Measurements from ENCODE around the gene RXRB. TPM values are rescaled to one million over a fixed set of nuclear protein-coding genes. Genes with fewer than 3 reads are reported as not detected.

RXRB gene
- total RNA-seq, 2 experiments from 2014 or later: 43.8 to 44.2 TPM

GRCh38 chr6:33213989-33214335 lies 13.5 kb upstream of the RXRB start:
- CTCF ChIA-PET: interaction anchor here (0.6 kb wide), 1 partner anchor 120 kb away, joined by 3 read pairs; no protein-coding TSS in a partner anchor
- POLR2A ChIA-PET: no interaction called here

- POLR2A ChIA-PET: no interaction called here
- CTCF ChIA-PET: interaction anchor here (0.6 to 1.2 kb wide), 2 partner anchors 16 to 120 kb away, joined by 3 to 4 read pairs; no protein-coding TSS in a partner anchor
Measured at GRCh38 chr6:33213166-33213988, 12.9 kb upstream of the RXRB start.

- ChIA-PET CTCF (interaction anchor here (1.2 kb wide), 1 partner anchor 15 kb away, joined by 4 read pairs; no protein-coding TSS in a partner anchor), POLR2A (no interaction called here)
Measured at GRCh38 chr6:33212857-33213165, 12.3 kb upstream of the RXRB start.

- CTCF ChIA-PET: interaction anchor here (1.1 kb wide), 1 partner anchor 21 kb away, joined by 3 read pairs; no protein-coding TSS in a partner anchor
Measured at GRCh38 chr6:33211666-33212422, 11.4 kb upstream of the RXRB start.

GRCh38 chr6:33211136-33211535 lies 10.7 kb upstream of the RXRB start:
- CTCF ChIA-PET: interaction anchor here (1.1 kb wide), 1 partner anchor 22 kb away, joined by 3 read pairs; no protein-coding TSS in a partner anchor
- POLR2A ChIA-PET: no interaction called here

More at GRCh38 chr6:33211666-33212422, 11.4 kb upstream of the RXRB start:
- POLR2A ChIA-PET: no interaction called here

- ChIA-PET POLR2A (interaction anchor here (1.4 kb wide), 1 partner anchor 238 kb away, joined by 3 read pairs; no protein-coding TSS in a partner anchor), CTCF (interaction anchor here (2.4 kb wide), 1 partner anchor 13 kb away, joined by 9 read pairs; no protein-coding TSS in a partner anchor)
Measured at GRCh38 chr6:33209856-33210255, 9.4 kb upstream of the RXRB start.

- POLR2A ChIA-PET: interaction anchor here (0.7 to 1.9 kb wide), 7 partner anchors 9 to 265 kb away, joined by 3 to 15 read pairs (median 3); partner anchors contain the start of genes RPS18 and VPS52
Measured at GRCh38 chr6:33208091-33208967, 7.9 kb upstream of the RXRB start, which contains the start of gene RING1. Gene RING1, plus strand, starts transcription at chr6:33208500. Its CDS starts 323 bp downstream, at chr6:33208823.

GRCh38 chr6:33207552-33208090 lies 7.2 kb upstream of the RXRB start:
- CTCF ChIA-PET: interaction anchor here (2.0 to 2.5 kb wide), 3 partner anchors 8 to 41 kb away, joined by 6 to 13 read pairs (median 9); partner anchors contain the start of genes RXRB and SLC39A7
- POLR2A ChIA-PET: interaction anchor here (0.5 to 1.9 kb wide), 4 partner anchors 35 to 65 kb away, joined by 3 to 15 read pairs (median 6); partner anchors contain the start of genes RPS18 and VPS52

More at GRCh38 chr6:33208091-33208967, 7.9 kb upstream of the RXRB start, which contains the start of gene RING1:
- CTCF ChIA-PET: interaction anchor here (0.9 to 2.5 kb wide), 5 partner anchors 8 to 50 kb away, joined by 3 to 13 read pairs (median 6); partner anchors contain the start of genes RXRB and SLC39A7

GRCh38 chr6:33206864-33207551 lies 6.5 kb upstream of the RXRB start:
- CTCF ChIA-PET: interaction anchor here (2.5 kb wide), 1 partner anchor 42 kb away, joined by 13 read pairs; no protein-coding TSS in a partner anchor
- POLR2A ChIA-PET: interaction anchor here (0.5 kb wide), 1 partner anchor 36 kb away, joined by 3 read pairs; no protein-coding TSS in a partner anchor

- CTCF ChIA-PET: interaction anchor here (1.4 to 2.3 kb wide), 2 partner anchors 41 to 46 kb away, joined by 3 to 15 read pairs; no protein-coding TSS in a partner anchor
- POLR2A ChIA-PET: interaction anchor here (1.1 kb wide), 1 partner anchor 42 kb away, joined by 10 read pairs; no protein-coding TSS in a partner anchor
Measured at GRCh38 chr6:33206027-33206863, 5.8 kb upstream of the RXRB start.

- POLR2A ChIA-PET: interaction anchor here (0.8 to 1.6 kb wide), 5 partner anchors 22 to 233 kb away, joined by 3 to 10 read pairs (median 4); no protein-coding TSS in a partner anchor
- CTCF ChIA-PET: interaction anchor here (0.6 to 2.3 kb wide), 8 partner anchors 23 to 87 kb away, joined by 3 to 15 read pairs (median 4); partner anchors contain the start of genes B3GALT4, RPS18 and VPS52
Measured at GRCh38 chr6:33205191-33206026, 4.9 kb upstream of the RXRB start.

GRCh38 chr6:33204415-33205190 lies 4.1 kb upstream of the RXRB start, which contains the start of gene HSD17B8:
Gene HSD17B8, plus strand, starts transcription at chr6:33204655. Its CDS starts 14 bp downstream, at chr6:33204669.
- CTCF ChIA-PET: interaction anchor here (0.6 to 2.3 kb wide), 8 partner anchors 23 to 77 kb away, joined by 3 to 15 read pairs (median 4); partner anchors contain the start of genes B3GALT4, RPS18 and VPS52
- POLR2A ChIA-PET: interaction anchor here (0.5 to 1.6 kb wide), 7 partner anchors 21 to 233 kb away, joined by 3 to 10 read pairs (median 4); partner anchors contain the start of gene HLA-DPA1

- POLR2A ChIA-PET: interaction anchor here (0.5 to 1.6 kb wide), 2 partner anchors 40 to 232 kb away, joined by 3 to 4 read pairs; no protein-coding TSS in a partner anchor
- CTCF ChIA-PET: interaction anchor here (0.6 to 2.3 kb wide), 2 partner anchors 44 to 77 kb away, joined by 4 to 15 read pairs; no protein-coding TSS in a partner anchor
Measured at GRCh38 chr6:33204165-33204414, 3.6 kb upstream of the RXRB start.

GRCh38 chr6:33203443-33204164 lies 3.1 kb upstream of the RXRB start:
- ChIA-PET POLR2A (no interaction called here), CTCF (interaction anchor here (1.4 kb wide), 1 partner anchor 45 kb away, joined by 4 read pairs; no protein-coding TSS in a partner anchor)
